HG02870 (cell line): Measurements from ENCODE around the gene RALGPS1.

Source experiments
- ATAC-seq: cut with Tn5 transposase; IDR thresholded peaks from one replicate; pipeline ENCODE4 v1.9.1; 2021; ENCODE audit warnings: mild to moderate bottlenecking, moderate library complexity; ENCODE audit not compliant: unreplicated experiment

RALGPS1 gene

GRCh38 chr9:127093319-127094020 is 178.9 kb downstream of the RALGPS1 start:
- no peak for ATAC-seq

- ATAC-seq = no peak
These were observed 180.8 kb downstream of the RALGPS1 start for GRCh38 chr9:127095411-127095810.

- ATAC-seq = no peak
These were observed 181.6 kb downstream of the RALGPS1 start for GRCh38 chr9:127096208-127096607.

DNA sequence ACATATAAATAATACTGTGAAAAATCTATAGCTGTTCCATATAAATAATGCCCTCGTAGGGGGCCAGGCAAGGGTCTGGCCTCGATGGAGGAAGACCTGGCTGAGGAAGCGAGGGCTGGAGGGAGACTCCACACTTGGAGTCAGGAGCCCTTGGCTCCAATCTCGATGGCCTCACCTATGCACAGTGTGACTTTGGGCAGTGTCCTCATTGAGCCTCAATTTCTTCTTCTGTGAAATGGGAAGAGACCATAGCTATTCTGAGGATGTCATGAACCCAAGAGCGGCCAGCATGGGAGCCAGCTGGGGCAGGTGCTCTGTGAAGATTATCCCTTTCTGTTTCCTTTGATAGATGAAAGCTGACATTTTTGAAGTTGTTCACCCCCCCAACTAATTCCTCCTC is 183.1 kb downstream of the RALGPS1 start:
- no peak for ATAC-seq

- no peak for ATAC-seq
These were observed 184.5 kb downstream of the RALGPS1 start for GRCh38 chr9:127098916-127099553.

GRCh38 chr9:127099664-127100063 is 185.1 kb downstream of the RALGPS1 start:
- ATAC-seq = no peak

- no peak for ATAC-seq
These were observed 187.6 kb downstream of the RALGPS1 start for GRCh38 chr9:127102176-127102575.

- ATAC-seq = no peak
These were observed 188.2 kb downstream of the RALGPS1 start for GRCh38 chr9:127102788-127103187.

DNA sequence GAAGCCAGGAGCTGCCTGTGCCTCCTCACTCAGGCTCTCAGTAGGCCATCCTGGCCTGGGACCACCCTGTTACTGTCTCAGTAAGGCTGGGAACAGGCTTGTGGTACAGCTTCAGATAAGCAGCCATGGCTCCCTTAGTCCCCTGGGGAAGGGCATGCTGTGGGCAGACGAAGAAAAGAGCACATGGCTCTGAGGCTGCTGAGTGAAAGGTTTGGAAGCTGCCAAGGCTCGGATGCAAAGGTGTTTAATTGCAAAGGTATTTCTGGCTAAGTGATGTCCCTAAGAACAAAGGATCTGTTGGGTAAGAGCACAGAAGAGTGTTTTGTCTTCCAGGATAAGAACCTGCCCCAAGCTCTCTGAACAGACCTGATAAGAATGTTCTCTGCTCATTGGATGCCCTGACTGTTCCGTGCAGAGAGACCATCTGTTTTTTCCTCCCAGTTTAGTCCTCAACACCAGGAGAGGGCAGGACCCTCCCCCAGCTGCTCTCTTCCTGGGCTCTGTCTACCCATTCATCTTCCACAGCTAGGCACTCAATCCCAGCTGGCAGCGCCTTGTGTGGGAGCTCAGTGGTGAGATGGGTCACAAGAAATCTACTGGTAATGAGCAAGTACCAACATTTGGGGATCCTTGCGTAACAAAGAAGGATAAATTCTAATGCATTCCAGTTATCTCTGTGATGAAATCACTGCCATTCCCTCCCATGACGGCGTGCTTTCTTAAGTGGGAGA is 190.2 kb downstream of the RALGPS1 start:
- ATAC-seq = no peak

- no peak for ATAC-seq
These were observed 191.4 kb downstream of the RALGPS1 start for GRCh38 chr9:127105805-127106465.

GRCh38 chr9:127106466-127106855 is 191.9 kb downstream of the RALGPS1 start:
- ATAC-seq = no peak

DNA sequence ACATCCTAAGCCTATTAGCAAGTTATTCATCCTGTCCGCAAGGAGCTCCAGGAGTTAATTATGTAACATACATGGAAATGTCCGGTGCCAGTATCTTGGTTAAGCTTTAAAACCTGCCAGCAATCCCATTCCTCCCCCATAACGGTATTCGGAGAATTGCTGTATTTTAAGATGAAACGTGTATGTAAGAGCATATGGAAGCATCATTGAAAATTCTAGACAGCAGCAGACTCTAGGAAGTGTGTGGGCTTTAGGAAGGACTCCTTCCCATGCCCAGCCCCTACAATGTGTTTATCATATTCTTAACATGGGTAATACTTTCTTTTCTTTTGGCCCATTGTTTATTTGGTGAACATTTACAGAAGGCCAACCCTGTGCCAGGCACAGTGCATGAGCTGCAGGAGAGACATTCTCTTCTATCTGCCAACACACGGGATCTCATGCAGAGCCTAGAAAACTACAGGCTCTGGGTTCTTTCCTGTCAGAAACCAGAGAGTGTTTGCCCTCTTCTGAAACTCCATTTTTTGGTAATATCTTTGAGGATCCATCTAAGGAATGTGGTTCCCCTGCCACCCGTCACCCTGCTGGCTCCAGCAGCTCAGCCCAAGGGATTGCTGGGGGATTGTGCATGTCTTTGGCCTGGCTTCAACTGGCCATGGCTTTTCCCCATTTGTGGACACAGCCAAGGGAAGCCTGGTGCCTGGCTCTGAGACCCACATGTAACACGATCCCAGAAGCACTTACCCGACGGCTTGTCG is 192.8 kb downstream of the RALGPS1 start:
- no peak for ATAC-seq

DNA sequence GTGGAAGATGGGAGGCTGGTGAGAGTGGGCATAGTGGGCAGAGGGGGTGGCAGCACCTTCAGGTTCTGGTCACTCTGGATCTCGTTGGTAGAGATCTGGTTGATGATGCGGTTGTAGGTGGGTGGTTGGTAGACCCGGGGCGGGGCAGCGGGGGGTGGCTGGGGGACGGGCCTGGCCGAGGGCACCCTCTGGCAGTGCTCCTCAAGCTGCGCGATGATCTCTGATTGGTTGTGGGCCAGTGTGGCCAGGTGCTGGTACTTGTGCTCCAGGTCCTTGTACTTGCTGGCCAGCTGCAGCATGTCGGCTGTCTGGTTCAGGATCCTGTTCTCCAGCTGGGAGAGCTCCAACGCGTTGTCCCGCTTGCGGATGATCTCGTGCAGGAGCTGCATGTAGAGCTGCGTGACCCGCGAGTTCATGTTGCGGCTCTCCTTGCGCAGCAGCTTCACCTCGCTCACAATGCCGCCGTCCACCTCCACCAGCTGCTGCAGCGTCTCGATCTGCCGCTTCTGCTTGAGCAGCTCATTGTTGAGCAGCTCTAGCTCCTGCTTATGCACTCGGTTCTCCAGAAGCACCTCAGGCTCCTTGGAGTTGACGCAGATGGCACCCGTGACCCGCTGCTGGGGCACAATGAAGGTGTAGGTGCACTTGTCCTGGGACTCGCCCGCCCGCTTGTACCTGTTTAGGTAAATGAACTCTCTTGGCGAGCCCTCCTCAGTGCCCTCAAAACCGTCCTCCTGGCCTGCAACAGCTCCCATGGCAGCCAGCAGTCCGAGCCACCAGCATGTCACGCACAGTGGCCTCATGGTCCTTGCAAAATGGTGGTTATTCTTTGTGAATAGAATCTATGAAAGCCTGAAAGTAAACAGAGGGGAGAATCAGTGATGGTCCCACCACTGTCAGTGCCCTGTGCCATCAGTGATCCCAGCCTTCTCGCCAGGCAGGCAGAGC is 193.6 kb downstream of the RALGPS1 start:
- ATAC-seq = no peak

- no peak for ATAC-seq
These were observed 194.7 kb downstream of the RALGPS1 start for GRCh38 chr9:127109212-127109711.

DNA sequence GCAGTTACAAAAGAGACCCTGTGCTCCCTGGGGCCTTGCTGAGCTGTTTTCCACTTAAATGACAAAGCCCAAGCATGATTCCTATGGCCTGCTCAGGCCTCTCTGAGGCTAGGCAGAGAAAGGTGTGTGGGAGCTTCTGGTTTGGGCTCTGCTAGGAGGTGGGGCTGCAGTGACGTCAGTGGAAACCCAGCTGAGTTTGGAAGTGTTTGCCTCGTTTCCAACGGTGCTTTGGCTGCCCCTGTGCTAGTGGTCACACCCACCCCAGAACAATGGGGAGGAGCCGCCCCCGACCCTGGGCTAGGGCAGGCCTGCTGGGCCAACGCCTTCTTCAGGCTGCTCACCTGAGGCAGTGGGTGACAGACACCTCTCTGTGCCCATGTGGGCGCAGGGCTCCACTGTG is 197.5 kb downstream of the RALGPS1 start:
- ATAC-seq = no peak

GRCh38 chr9:127112735-127113161 is 198.2 kb downstream of the RALGPS1 start:
- no peak for ATAC-seq

DNA sequence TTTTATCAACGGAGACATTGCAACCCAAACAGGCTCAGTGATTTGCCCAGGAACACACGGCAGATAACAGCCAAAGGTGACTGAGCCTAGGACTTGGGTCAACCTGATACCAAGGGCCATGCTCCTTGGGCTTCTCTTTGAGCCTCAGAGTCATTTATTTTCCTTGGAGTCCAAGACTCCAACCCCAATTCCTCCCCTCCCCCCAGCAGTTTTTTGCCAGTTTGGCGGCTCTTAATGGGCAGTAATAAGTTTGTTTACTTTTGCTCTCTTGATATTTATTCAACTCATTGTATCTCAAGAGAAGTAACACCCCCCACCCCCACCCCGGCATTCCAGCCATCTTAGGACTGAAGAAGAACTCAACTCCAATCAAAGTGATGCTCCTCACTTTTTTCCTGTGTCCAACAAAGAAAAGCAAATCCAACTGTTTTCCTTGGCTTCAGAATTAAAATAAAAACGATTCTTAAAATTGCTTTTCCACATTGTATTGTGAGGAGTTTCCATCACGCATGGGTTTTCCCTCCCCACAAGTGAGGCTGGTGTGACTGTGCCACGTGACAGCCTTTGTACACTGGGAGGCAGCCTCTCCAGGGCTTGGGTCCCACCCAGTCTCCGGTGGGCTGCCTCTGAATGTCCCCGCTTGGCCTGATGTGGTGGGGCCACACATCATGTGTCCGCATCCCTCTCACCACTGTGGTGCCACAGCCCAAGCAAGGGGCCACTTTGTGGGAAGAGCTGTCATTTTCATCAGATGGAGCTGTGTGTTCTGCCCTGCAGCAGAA is 198.8 kb downstream of the RALGPS1 start:
- ATAC-seq = no peak

- no peak for ATAC-seq
These were observed 200.0 kb downstream of the RALGPS1 start for GRCh38 chr9:127114606-127115005.
